ENCODE results near the gene MYLK. TPM values are rescaled to one million over a fixed set of nuclear protein-coding genes. Genes with fewer than 3 reads are reported as not detected.

The MYLK gene
- total RNA-seq, 1 donor from 2014 or later, result 50.5 TPM

DNA sequence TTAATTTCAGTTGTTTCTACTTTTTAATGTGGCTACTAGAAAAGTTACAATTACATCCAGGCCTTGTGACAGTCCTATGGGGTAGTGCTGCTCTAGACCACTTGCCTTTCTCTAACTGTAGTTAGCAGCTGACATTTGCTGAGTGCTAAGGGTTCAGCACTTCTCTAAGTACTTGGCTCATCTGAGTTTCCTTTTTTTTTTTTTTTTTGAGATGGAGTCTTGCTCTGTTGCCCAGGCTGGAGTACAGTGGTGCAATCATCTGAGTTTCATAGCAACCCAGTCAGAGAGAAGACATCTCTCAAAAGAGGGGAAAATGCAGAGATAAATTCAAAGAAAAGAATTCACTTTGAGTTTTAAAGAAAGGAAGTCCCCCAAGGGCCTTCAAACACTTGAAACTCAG lies 130.8 kb downstream of the MYLK start:
- Histone ChIP-seq H2AFZ (ENCODE audit: low read depth, low read length) (no peak overlapping the region), H3K9ac (ENCODE audit: low read length) (no peak overlapping the region), H3K79me2 (ENCODE audit: insufficient read depth, low read length) (peaks cover 6% of the 10 kb centered on the region), H3K4me1 (ENCODE audit: insufficient read depth, low read length) (peaks cover 41% of the 10 kb centered on the region), H3K4me3 (ENCODE audit: insufficient read depth, low read depth, low read length) (no peak overlapping the region), H3K27ac (ENCODE audit: low read depth, low read length) (no peak overlapping the region), H4K20me1 (ENCODE audit: insufficient read depth, low read length) (no peaks in the 10 kb centered on the region), H3K27me3 (ENCODE audit: insufficient read depth, low read length) (no peaks in the 10 kb centered on the region), H3K36me3 (ENCODE audit: insufficient read depth, low read length) (no peaks in the 10 kb centered on the region), H3K4me2 (ENCODE audit: low read length) (no peak overlapping the region), H3K9me3 (ENCODE audit: insufficient read depth, low read depth, low read length) (no peaks in the 10 kb centered on the region)
- Mint-ChIP-seq H3K27ac (ENCODE audit: unreplicated experiment) (no peak overlapping the region), H3K4me1 (ENCODE audit: low read depth, unreplicated experiment) (peaks cover 55% of the 10 kb centered on the region), H3K4me3 (ENCODE audit: unreplicated experiment) (no peak overlapping the region), H3K36me3 (ENCODE audit: low read depth, unreplicated experiment) (peaks cover 6% of the 10 kb centered on the region), H3K9me3 (ENCODE audit: unreplicated experiment) (no peaks in the 10 kb centered on the region), H3K27me3 (ENCODE audit: low read depth, unreplicated experiment) (no peaks in the 10 kb centered on the region)
- no peak for FAIRE-seq
- DNase-seq (ENCODE audit: low read depth), result no peak
- TF ChIP-seq EZH2 (IDR thresholded peaks at IDR 0.05; ENCODE audit: insufficient read depth, low read length), result no peak
- TF ChIP-seq, protein P1, sequence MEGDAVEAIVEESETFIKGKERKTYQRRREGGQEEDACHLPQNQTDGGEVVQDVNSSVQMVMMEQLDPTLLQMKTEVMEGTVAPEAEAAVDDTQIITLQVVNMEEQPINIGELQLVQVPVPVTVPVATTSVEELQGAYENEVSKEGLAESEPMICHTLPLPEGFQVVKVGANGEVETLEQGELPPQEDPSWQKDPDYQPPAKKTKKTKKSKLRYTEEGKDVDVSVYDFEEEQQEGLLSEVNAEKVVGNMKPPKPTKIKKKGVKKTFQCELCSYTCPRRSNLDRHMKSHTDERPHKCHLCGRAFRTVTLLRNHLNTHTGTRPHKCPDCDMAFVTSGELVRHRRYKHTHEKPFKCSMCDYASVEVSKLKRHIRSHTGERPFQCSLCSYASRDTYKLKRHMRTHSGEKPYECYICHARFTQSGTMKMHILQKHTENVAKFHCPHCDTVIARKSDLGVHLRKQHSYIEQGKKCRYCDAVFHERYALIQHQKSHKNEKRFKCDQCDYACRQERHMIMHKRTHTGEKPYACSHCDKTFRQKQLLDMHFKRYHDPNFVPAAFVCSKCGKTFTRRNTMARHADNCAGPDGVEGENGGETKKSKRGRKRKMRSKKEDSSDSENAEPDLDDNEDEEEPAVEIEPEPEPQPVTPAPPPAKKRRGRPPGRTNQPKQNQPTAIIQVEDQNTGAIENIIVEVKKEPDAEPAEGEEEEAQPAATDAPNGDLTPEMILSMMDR (IDR thresholded peaks at IDR 0.05; ENCODE audit: insufficient read depth, low read depth, low read length), result no peak

DNA sequence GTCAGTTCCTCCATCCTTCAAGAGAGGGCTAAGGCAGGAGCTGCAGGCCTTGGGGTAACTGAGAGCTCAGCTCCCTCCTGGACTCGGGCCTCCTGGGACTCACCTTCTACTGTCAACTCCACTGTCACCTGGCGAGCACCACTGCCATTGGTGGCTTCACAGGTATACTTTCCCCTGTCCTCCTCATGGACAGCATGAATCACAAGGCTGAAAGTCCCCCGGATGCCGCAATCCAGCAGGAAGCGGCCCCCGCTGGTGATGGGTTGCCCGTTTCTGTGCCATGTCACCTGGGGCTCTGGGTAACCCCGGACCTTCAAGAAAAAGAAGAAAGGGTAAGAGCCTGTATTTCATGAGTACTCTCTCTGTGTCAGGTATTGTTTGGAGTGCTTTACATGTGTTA lies 131.9 kb downstream of the MYLK start:
- Mint-ChIP-seq H3K4me3 (ENCODE audit: unreplicated experiment) (no peak overlapping the region), H3K27ac (ENCODE audit: unreplicated experiment) (no peak overlapping the region), H3K27me3 (ENCODE audit: low read depth, unreplicated experiment) (no peaks in the 10 kb centered on the region), H3K4me1 (ENCODE audit: low read depth, unreplicated experiment) (peaks cover 46% of the 10 kb centered on the region), H3K36me3 (ENCODE audit: low read depth, unreplicated experiment) (peaks cover 8% of the 10 kb centered on the region), H3K9me3 (ENCODE audit: unreplicated experiment) (no peaks in the 10 kb centered on the region)
- Histone ChIP-seq H2AFZ (ENCODE audit: low read depth, low read length) (no peak overlapping the region), H3K4me1 (ENCODE audit: insufficient read depth, low read length) (peaks cover 31% of the 10 kb centered on the region), H3K27me3 (ENCODE audit: insufficient read depth, low read length) (no peaks in the 10 kb centered on the region), H3K4me2 (ENCODE audit: low read length) (no peak overlapping the region), H3K4me3 (ENCODE audit: insufficient read depth, low read depth, low read length) (no peak overlapping the region), H3K9ac (ENCODE audit: low read length) (no peak overlapping the region), H3K79me2 (ENCODE audit: insufficient read depth, low read length) (peaks cover 6% of the 10 kb centered on the region), H3K9me3 (ENCODE audit: insufficient read depth, low read depth, low read length) (no peaks in the 10 kb centered on the region), H3K36me3 (ENCODE audit: insufficient read depth, low read length) (no peaks in the 10 kb centered on the region), H4K20me1 (ENCODE audit: insufficient read depth, low read length) (no peaks in the 10 kb centered on the region), H3K27ac (ENCODE audit: low read depth, low read length) (no peak overlapping the region)
- no peak for FAIRE-seq
- no peak for TF ChIP-seq EZH2 (IDR thresholded peaks at IDR 0.05; ENCODE audit: insufficient read depth, low read length)
- TF ChIP-seq, protein P1 (IDR thresholded peaks at IDR 0.05; ENCODE audit: insufficient read depth, low read depth, low read length), result no peak
- no peak for DNase-seq (ENCODE audit: low read depth)

DNA sequence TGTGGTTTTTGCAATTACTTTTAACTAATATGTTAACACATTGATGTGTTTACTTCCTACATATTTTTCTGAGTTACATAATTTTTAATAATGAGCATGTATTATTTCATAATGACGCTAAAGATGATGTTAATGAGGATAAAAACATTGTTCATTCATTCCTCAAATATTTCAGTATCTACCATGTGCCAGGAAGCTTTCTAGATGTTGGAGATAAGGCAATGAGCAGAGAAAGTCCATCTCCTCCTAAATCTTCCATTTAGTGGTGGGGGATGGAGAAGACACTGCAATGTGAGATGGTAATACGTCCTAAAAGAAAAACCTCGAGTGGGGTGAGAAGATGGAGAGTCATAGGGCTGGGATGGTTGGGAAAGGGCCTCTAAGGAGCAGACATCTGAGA lies 132.7 kb downstream of the MYLK start:
- no peaks in the 10 kb centered on the region for H3K9me3 ChIP-seq (ENCODE audit: insufficient read depth, low read depth, low read length)
- H3K79me2 ChIP-seq (ENCODE audit: insufficient read depth, low read length), result peaks cover 4% of the 10 kb centered on the region
- peak overlapping the region; percentile 81 for H3K27ac ChIP-seq (ENCODE audit: low read depth, low read length)
- peaks cover 26% of the 10 kb centered on the region for H3K4me1 ChIP-seq (ENCODE audit: insufficient read depth, low read length)
- H4K20me1 ChIP-seq (ENCODE audit: insufficient read depth, low read length), result no peaks in the 10 kb centered on the region
- Mint-ChIP-seq H3K9me3 (ENCODE audit: unreplicated experiment) (no peaks in the 10 kb centered on the region), H3K4me1 (ENCODE audit: low read depth, unreplicated experiment) (peaks cover 42% of the 10 kb centered on the region), H3K27ac (ENCODE audit: unreplicated experiment) (peak overlapping the region; percentile 93), H3K27me3 (ENCODE audit: low read depth, unreplicated experiment) (peaks cover 3% of the 10 kb centered on the region), H3K4me3 (ENCODE audit: unreplicated experiment) (no peak overlapping the region), H3K36me3 (ENCODE audit: low read depth, unreplicated experiment) (peaks cover 11% of the 10 kb centered on the region)
- FAIRE-seq, result peak; percentile 70
- peak overlapping the region; percentile 44 for H3K9ac ChIP-seq (ENCODE audit: low read length)
- DNase-seq (ENCODE audit: low read depth), result peak; percentile 47
- H3K4me2 ChIP-seq (ENCODE audit: low read length), result peak overlapping the region; percentile 69
- no peaks in the 10 kb centered on the region for H3K36me3 ChIP-seq (ENCODE audit: insufficient read depth, low read length)
- TF ChIP-seq, protein P1 (IDR thresholded peaks at IDR 0.05; ENCODE audit: insufficient read depth, low read depth, low read length), result no peak
- TF ChIP-seq EZH2 (IDR thresholded peaks at IDR 0.05; ENCODE audit: insufficient read depth, low read length), result no peak
- H3K27me3 ChIP-seq (ENCODE audit: insufficient read depth, low read length), result no peaks in the 10 kb centered on the region
- H3K4me3 ChIP-seq (ENCODE audit: insufficient read depth, low read depth, low read length), result no peak overlapping the region
- H2AFZ ChIP-seq (ENCODE audit: low read depth, low read length), result no peak overlapping the region

Measured in astrocyte (in vitro differentiated cells and primary cell).